HG02943 (cell line): ENCODE results near the gene TP53I13.
"Not testable (repeated sequence)": the region's sequence is repeated elsewhere in the genome, so short reads cannot be mapped to it uniquely, and the experiment has no call there.

Source experiments
- ATAC-seq: cut with Tn5 transposase; IDR thresholded peaks from one replicate; pipeline ENCODE4 v1.9.1; 2021; ENCODE audit warnings: mild to moderate bottlenecking, low read depth, moderate library complexity; ENCODE audit not compliant: unreplicated experiment

TP53I13 gene

GRCh38 chr17:29568331-29569244 is at the start of gene TP53I13:
Gene TP53I13, plus strand, starts transcription at chr17:29568701. Its CDS starts 58 bp downstream, at chr17:29568759.
- peak; percentile 34 for ATAC-seq

- no peak for ATAC-seq
Observed at GRCh38 chr17:29524692-29525091, 43.8 kb upstream of the TP53I13 start.

GRCh38 chr17:29526322-29526721 is 42.2 kb upstream of the TP53I13 start:
- no peak for ATAC-seq

GRCh38 chr17:29533976-29534375 is 34.5 kb upstream of the TP53I13 start:
- no peak for ATAC-seq

GRCh38 chr17:29544066-29544465 is 24.4 kb upstream of the TP53I13 start:
- ATAC-seq, result no peak

- no peak for ATAC-seq
Observed at GRCh38 chr17:29546085-29546484, 22.4 kb upstream of the TP53I13 start.

- ATAC-seq, result no peak
Observed at GRCh38 chr17:29546830-29547229, 21.7 kb upstream of the TP53I13 start.

GRCh38 chr17:29549177-29549923 is 19.2 kb upstream of the TP53I13 start:
- no peak for ATAC-seq

- ATAC-seq, result no peak
Observed at GRCh38 chr17:29555840-29556239, 12.7 kb upstream of the TP53I13 start.

GRCh38 chr17:29557085-29557738 is 11.3 kb upstream of the TP53I13 start:
- ATAC-seq, result no peak

GRCh38 chr17:29557739-29558116 is 10.8 kb upstream of the TP53I13 start:
- no peak for ATAC-seq

- not testable (repeated sequence) for ATAC-seq
Observed at GRCh38 chr17:29558139-29558538, 10.4 kb upstream of the TP53I13 start.

GRCh38 chr17:29559640-29560039 is 8.9 kb upstream of the TP53I13 start:
- ATAC-seq, result no peak

GRCh38 chr17:29560316-29560715 is 8.2 kb upstream of the TP53I13 start:
- ATAC-seq, result no peak

GRCh38 chr17:29561554-29562517 is 6.7 kb upstream of the TP53I13 start:
- ATAC-seq, result no peak

GRCh38 chr17:29562615-29563014 is 5.9 kb upstream of the TP53I13 start:
- no peak for ATAC-seq

GRCh38 chr17:29563816-29564215 is 4.7 kb upstream of the TP53I13 start:
- no peak for ATAC-seq

GRCh38 chr17:29565643-29566472 is 2.6 kb upstream of the TP53I13 start:
- no peak for ATAC-seq
